A549 treated with CpdA at 1 μM for 4 hours (cell line): ENCODE data around the gene TCTN3. TPM values are rescaled to one million over a fixed set of nuclear protein-coding genes. Genes with fewer than 3 reads are reported as not detected.

ENCODE experiments used
- total RNA-seq: library from RNA; stranded (reverse); fragments of 200-300 nt; extraction: Qiagen RNA extraction; gene quantifications from 5 replicates; pipeline ENCODE4 v1.2.3, GENCODE V29; 2022; ENCODE audit warnings: low read depth

The TCTN3 gene
- 39.5 to 49.4 TPM (median 44.2 TPM) in 5 replicates for total RNA-seq

GRCh38 chr10:95693668-95694534 is at the start of gene TCTN3:
TSS of gene TCTN3 (minus strand) at chr10:95693927. CDS start at chr10:95693899, 28 bp downstream.

DNA sequence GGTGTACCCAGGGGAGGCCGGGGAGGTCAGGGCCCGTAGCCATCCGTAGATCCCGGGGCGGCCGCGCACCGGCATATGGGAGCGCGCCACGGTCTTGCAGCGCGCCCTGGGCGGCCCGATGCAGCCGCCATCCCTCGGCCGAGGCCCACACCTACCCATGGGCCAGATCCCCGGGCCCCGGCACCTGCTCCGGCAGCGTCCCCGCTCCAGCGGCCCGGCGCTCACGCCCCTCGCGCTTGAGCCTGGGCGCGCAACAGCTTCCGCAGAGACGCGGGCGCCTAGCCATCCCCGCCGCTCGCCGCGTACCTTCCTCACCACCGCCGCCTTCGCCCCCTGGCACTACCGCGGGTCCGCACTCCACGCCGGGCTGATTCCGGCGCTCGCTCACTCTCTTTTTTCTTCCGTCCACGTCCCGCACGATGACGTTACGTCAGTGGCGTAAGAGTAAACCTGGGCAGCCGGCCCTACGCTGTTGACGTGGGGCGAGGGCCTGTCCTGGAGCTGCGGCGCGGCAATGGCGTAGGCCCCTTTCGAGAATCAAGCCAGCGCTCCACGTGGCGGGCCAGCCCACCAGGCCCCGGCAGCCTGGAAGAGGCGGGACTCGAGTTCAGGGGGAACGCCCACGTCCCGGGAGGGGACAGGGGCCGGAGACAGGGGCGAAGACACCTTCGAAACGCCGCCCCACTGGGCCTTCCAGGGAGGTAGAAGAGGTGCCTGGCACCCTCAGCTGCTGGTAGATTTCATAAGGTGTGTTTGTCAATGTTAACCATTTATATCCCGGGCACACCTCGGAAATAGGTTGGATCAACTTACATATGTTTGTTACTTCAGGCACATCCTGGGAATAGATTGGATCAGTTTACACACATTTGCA is 37.2 kb downstream of the TCTN3 start, which contains the start of gene ALDH18A1:
Gene ALDH18A1, minus strand, starts transcription at position 421 of the 874 bp plus-strand sequence. CDS start 3,334 bp downstream, outside the sequence.

Other genes with a start within 250 kb of the TCTN3 start
- gene SORBS1, start 132.6 kb downstream of the TCTN3 start, total RNA-seq, result 0.56 to 0.91 TPM (median 0.58 TPM) in 5 replicates
- 48.2 to 52.0 TPM (median 51.1 TPM) in 5 replicates for gene ALDH18A1, start 37.2 kb downstream of the TCTN3 start, total RNA-seq
- 0.02 to 0.10 TPM in 2 of 5 replicates, not detected in the others for gene ENTPD1, start 62.2 kb upstream of the TCTN3 start, total RNA-seq
- gene CC2D2B, start 214.0 kb upstream of the TCTN3 start, total RNA-seq, result 0.15 TPM in 1 of 5 replicates, not detected in the others